RWPE2 (cell line): ENCODE data around the gene GALNT17.

ENCODE experiments used
- ATAC-seq: fragments of 200-7000 bp; cut with Tn5 transposase; 3 replicates; pipeline ENCODE4 v1.9.1; 2021; ENCODE audit warnings: low read depth
- DNase-seq: peaks from one replicate; pipeline ENCODE4 v3.0.0-alpha.2; 2020; ENCODE audit warnings: low spot score
- H3K27ac ChIP-seq: fragments of 450-650 bp; 2 replicates; pipeline ENCODE4 v1.5.1; 2017; ENCODE audit warnings: mild to moderate bottlenecking; ENCODE audit not compliant: poor library complexity, severe bottlenecking
- H3K27me3 ChIP-seq: fragments of 250-450 bp; sonication (Bioruptor Pico); 2 replicates; pipeline ENCODE4 v1.5.1; 2021; ENCODE audit warnings: mild to moderate bottlenecking, moderate library complexity; ENCODE audit not compliant: insufficient read depth, poor library complexity, severe bottlenecking
- H3K36me3 ChIP-seq: fragments of 250-450 bp; sonication (Bioruptor Pico); 2 replicates; pipeline ENCODE4 v1.5.1; 2020; ENCODE audit warnings: low read depth, mild to moderate bottlenecking, moderate library complexity
- H3K4me1 ChIP-seq: fragments of 250-450 bp; sonication (Bioruptor Pico); 2 replicates; pipeline ENCODE4 v1.5.1; 2021; ENCODE audit warnings: mild to moderate bottlenecking, moderate library complexity; ENCODE audit not compliant: insufficient read depth, poor library complexity, severe bottlenecking
- H3K4me3 ChIP-seq: fragments of 250-450 bp; sonication (Bioruptor Pico); 2 replicates; pipeline ENCODE4 v1.5.1; 2021; ENCODE audit warnings: mild to moderate bottlenecking, moderate library complexity; ENCODE audit not compliant: severe bottlenecking
- H3K9me3 ChIP-seq: fragments of 250-450 bp; sonication (Bioruptor Pico); 2 replicates; pipeline ENCODE4 v1.5.1; 2021; ENCODE audit warnings: mild to moderate bottlenecking, moderate library complexity; ENCODE audit not compliant: severe bottlenecking
- TF ChIP-seq, protein P1 (sequence below): fragments of 450-650 bp; IDR thresholded peaks from one replicate; pipeline ENCODE4 v1.5.1; 2017; ENCODE audit warnings: mild to moderate bottlenecking, moderate library complexity; ENCODE audit not compliant: poor library complexity, severe bottlenecking

The GALNT17 gene

GRCh38 chr7:71155236-71155635, 23.3 kb downstream of the GALNT17 start:
- Histone ChIP-seq H3K4me3 (no peak overlapping the region), H3K27me3 (no peaks in the 10 kb centered on the region), H3K9me3 (no peaks in the 10 kb centered on the region), H3K27ac (no peak overlapping the region), H3K36me3 (no peaks in the 10 kb centered on the region), H3K4me1 (no peaks in the 10 kb centered on the region)
- no peak for DNase-seq
- ATAC-seq = no peak
- TF ChIP-seq, protein P1, sequence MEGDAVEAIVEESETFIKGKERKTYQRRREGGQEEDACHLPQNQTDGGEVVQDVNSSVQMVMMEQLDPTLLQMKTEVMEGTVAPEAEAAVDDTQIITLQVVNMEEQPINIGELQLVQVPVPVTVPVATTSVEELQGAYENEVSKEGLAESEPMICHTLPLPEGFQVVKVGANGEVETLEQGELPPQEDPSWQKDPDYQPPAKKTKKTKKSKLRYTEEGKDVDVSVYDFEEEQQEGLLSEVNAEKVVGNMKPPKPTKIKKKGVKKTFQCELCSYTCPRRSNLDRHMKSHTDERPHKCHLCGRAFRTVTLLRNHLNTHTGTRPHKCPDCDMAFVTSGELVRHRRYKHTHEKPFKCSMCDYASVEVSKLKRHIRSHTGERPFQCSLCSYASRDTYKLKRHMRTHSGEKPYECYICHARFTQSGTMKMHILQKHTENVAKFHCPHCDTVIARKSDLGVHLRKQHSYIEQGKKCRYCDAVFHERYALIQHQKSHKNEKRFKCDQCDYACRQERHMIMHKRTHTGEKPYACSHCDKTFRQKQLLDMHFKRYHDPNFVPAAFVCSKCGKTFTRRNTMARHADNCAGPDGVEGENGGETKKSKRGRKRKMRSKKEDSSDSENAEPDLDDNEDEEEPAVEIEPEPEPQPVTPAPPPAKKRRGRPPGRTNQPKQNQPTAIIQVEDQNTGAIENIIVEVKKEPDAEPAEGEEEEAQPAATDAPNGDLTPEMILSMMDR = no peak

DNA sequence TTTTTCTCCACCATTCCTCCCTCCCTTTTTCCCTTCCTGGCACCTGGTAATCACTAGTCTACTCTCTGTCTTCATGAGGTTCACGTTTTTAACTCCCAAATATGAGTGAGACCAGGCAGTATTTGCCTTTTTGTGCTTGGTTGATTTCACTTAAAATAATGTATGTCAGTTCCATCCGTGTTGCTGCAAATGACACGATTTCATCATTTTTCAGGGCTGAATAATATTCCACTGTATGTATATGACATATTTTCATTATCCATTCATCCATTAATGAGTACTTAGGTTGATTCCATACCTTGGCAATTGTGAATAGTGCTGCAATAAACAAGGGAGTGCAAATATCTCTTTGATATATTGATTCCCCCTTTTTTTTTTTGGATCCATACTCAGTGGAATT, 25.8 kb downstream of the GALNT17 start:
- TF ChIP-seq, protein P1 = no peak
- no peak for ATAC-seq
- no peaks in the 10 kb centered on the region for H3K4me1 ChIP-seq

GRCh38 chr7:71165708-71166107, 33.8 kb downstream of the GALNT17 start:
- no peak overlapping the region for H3K4me3 ChIP-seq
- no peaks in the 10 kb centered on the region for H3K36me3 ChIP-seq
- TF ChIP-seq, protein P1 = no peak
- no peaks in the 10 kb centered on the region for H3K9me3 ChIP-seq
- ATAC-seq (no peak), DNase-seq (no peak)
- no peaks in the 10 kb centered on the region for H3K27me3 ChIP-seq
- H3K27ac ChIP-seq = no peak overlapping the region
- H3K4me1 ChIP-seq = no peaks in the 10 kb centered on the region

More for the DNA sequence above, 25.8 kb downstream of the GALNT17 start:
- no peak for DNase-seq
- no peaks in the 10 kb centered on the region for H3K36me3 ChIP-seq
- no peak overlapping the region for H3K4me3 ChIP-seq
- H3K9me3 ChIP-seq = no peaks in the 10 kb centered on the region
- no peaks in the 10 kb centered on the region for H3K27me3 ChIP-seq
- H3K27ac ChIP-seq = no peak overlapping the region

DNA sequence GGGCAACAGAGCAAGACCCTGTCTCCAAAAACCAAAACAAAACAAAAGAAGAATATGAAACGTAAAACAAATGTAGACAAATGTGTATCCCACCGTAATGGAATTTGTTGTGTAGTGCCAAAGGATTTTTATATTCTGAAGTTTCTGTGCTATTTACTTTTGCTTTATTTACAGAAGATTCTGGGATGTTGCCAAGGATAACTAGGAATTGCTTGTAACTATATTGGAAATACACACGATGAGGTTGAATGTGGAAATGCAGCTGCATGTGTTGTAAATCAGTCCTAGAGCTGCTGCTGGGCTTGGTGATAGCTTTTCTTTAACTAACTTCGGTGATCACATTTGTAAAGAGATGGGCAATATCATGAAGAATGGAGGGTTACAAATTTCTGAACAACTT, 39.5 kb downstream of the GALNT17 start:
- Histone ChIP-seq H3K27me3 (no peaks in the 10 kb centered on the region), H3K4me1 (no peaks in the 10 kb centered on the region), H3K4me3 (no peak overlapping the region), H3K27ac (no peak overlapping the region), H3K36me3 (no peaks in the 10 kb centered on the region), H3K9me3 (no peaks in the 10 kb centered on the region)
- DNase-seq = no peak
- TF ChIP-seq, protein P1 = no peak
- no peak for ATAC-seq

GRCh38 chr7:71173955-71174354, 42.0 kb downstream of the GALNT17 start:
- Histone ChIP-seq H3K4me3 (no peak overlapping the region), H3K27ac (no peak overlapping the region), H3K36me3 (no peaks in the 10 kb centered on the region), H3K9me3 (no peaks in the 10 kb centered on the region), H3K4me1 (no peaks in the 10 kb centered on the region), H3K27me3 (no peaks in the 10 kb centered on the region)
- DNase-seq (no peak), ATAC-seq (no peak)
- TF ChIP-seq, protein P1 = no peak
